GM19193 (cell line): Measurements from ENCODE around the gene ROR1.

Source experiments
- POLR2A ChIP-seq: IDR thresholded peaks from 4 replicates; pipeline ENCODE4 v1.6.1; 2011; ENCODE audit not compliant: insufficient read depth, insufficient read length; ENCODE audit errors: extremely low read depth

The ROR1 gene

DNA sequence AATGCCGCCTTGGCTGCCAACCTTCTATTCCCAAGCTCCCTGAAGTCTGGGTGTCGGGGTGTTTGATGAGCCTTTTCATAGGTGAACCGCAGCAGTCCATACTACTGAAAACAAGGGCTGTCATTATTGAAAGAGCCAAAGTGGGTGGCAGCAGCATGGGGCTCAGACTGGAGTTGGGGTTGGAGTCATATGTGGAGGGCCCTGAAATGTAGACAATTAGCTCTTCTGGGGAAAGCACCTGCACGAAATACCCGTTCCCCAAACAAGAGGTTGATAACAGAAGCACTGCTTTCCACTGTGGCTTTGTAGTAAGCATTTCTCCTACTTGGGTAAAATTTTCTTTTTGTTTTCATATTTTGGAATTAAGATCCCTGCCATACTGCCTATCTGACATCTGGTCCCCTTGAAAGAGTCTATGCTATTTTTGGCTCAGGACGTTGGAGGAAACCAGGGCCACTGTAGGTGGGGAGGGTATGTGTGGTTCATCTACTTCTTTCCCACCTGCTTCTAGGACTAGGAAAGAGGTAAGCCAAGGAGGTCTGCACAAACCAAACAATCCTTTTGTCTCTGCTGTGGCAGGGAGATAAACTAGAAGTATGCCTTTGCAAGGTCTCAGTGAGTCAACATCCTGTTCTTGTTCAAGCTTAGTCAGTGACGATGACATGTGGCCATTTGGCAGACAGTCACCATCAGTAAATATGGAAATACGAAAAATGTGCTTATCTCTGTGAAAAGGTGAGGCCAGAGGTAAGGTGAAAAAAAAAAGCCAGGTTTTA, 232.6 kb downstream of the ROR1 start:
- TF ChIP-seq POLR2A: no peak

DNA sequence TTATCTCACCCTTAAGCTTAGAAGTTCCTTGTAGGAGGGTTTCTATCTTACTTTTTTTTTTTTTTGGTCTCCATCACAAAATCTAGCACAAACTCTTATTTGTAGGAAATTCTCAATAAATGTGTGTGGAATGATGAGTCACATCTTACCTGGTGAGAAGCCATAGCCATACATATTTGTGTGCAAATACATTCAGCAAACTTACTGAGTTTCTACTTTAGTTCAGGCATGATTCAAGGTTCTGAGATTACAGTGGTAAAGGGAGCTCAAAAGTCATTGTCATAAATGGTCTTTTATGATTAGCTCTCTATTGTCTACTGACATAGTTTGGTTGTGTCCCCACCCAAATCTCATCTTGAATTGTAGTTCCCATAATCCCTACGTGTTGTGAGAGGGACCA, 236.5 kb downstream of the ROR1 start:
- no peak for TF ChIP-seq POLR2A

DNA sequence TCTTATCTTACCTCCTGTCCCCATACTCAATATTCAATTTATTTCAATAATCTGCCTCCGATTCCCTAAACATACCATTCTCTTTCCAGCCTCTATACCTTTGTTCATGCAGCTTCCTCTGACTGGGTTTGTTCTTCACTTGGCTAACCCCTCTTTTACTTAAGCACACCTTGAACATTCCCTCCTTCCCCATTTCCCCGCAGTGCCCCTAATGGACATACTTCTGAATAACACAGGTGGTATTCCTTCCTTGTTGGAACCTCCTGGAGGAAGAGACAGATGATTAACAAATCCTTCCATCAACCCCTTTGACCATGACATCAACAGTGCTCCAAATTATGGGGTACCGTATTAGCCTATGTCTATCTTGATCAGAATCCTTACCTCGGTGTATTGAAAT, 239.6 kb downstream of the ROR1 start:
- TF ChIP-seq POLR2A: no peak

DNA sequence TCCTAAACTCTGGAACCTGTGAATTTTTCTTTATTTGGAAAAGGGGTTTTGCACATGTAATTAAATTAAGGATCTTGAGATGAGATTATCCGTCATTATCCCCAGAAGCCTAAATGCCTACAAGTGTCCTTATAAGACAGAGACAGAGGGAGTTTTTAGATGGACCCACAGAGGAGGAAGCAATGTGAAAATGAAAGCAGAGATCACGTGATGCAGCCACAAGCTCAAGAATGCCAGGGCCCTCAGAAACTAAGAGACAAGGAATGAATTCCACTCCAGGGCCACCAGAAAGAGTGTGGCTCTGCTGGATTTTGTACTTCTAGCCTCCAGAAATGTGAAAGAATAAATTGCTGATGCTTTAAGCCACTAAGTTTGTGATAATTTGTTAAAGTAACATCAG, 246.0 kb downstream of the ROR1 start:
- no peak for TF ChIP-seq POLR2A

DNA sequence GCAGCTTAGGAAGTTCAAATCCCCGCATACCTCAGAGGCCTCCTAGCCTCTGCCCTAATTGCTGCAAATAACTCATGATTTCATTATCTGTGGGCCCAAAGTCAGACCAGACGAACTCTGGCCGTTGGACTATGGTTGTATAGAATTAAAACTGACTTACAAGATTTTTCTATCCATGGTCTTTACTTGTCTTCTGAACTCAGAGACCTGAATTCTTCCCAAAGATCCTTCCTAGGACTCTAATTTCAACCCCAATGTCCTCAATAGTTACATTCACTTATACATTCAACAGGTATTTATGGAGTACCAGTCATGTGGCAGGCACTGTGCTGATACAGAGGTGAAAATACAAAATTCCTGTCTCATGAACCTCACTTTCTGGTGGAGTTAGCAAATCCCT, 247.2 kb downstream of the ROR1 start:
- TF ChIP-seq POLR2A: no peak

DNA sequence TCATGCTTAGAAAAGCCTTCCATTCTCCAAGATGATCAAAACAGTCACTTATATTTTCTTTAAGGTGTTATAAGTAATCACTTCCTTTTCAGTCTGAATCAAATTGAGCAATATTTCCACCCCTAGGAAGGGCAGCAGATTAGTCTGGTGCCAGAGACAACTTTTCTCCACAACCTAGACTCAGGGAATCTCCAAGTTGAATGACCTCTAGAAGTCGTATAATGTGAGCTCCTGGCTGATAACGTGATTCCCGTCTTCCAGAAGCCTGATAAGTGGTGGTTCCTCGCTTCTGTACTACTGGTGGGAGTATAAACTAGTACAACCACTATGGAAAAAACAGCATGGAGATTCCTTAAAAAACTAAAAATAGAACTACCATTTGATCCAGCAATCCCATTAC, 251.2 kb downstream of the ROR1 start:
- no peak for TF ChIP-seq POLR2A

DNA sequence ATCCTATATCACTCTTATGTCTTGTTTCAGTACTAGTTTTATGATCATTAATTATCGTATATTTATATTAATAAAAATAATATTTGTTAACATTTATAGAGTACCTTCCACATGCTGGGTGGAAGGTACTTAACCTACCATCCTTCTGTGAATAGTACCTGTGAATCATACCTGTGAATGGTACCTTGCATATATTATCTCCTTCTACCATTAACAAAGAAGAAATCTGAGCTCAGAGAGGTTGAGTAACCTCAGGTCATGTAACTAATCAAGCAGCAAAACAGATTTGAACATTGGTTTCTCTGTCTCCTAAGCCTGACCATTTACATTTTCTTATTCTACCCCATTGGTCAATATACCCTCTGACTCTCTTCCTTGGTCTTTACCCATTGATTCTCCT, 255.2 kb downstream of the ROR1 start:
- no peak for TF ChIP-seq POLR2A

DNA sequence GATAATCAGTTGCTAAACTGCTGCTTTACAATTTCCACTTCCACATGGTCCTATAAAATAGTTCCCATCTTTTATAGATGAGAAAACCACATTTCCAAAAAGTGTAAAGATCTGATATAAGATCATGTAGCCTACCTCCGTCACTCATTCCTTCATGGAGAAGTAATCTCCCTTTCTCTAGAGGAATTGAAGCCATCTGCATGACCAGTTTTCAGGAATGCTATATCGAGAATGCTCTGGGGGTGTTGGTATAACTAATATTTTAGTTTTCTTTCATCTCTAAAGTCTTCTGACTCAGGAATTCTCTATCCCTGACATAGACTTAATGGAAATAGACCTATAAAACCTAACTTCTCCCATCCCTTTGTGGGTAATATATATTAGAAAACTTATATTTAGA, 256.6 kb downstream of the ROR1 start:
- no peak for TF ChIP-seq POLR2A

DNA sequence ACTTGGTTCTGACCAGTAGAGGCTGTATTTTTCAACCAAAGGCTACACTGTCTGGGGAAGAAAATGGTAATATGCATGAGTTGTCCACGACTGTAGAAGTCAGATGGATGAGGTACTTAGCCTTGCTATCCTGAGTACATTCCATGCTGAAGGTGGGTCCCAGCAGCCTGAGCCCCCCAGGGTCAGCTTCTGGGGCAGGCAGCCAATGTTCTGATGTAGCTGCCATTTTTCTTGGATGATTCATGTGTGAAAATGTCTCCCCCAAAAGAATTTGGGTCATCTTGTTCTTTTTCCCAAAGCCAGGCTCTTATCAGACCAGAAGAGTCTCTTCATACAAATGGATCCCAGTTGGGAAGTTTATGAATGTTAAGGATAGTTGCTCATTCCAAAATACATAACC, 257.4 kb downstream of the ROR1 start:
- TF ChIP-seq POLR2A: no peak

DNA sequence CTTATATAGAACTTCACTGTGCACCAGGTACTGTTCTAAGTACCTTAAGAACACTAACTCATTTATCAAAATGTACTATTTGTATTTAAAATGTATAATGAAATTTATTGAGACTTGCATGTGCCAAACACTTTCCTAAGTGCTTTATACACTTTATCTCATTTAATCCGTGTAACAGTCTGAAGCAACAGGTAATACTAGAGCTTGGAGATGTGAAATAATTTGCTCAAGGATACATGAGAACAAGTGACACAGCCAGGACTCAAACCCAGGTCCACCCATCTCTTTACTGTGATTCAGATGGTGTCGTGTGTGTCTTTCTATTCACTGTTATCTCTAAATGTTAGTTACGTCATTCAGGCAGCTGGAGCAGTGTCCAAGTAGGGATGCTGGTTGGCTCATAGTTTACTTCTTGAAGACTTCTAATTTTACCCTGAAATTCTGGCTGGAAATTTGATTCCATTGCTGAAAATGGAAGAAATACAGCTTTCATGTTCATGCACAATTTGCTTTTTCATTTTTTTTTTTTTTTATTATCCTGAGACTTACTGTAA, 259.9 kb downstream of the ROR1 start:
- TF ChIP-seq POLR2A: no peak

DNA sequence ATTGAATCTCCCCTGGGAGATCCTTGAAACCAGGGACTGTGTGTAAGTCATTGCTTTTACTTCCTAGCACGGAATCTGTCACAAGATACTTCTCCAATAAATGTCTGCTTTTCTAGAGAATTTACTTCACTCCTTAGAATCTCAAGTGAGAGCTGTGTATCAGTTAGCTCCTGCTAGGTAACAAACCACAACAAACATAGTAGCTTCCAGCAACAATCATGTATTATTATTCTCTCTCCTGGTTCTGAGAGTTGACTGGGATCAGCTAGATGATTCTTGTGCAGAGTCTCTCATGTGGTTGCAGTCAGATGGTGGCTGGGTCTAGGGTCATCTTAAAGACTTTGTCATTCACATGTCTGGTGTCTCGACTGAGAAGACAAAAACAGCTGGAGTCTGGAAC, 262.7 kb downstream of the ROR1 start:
- TF ChIP-seq POLR2A: no peak

DNA sequence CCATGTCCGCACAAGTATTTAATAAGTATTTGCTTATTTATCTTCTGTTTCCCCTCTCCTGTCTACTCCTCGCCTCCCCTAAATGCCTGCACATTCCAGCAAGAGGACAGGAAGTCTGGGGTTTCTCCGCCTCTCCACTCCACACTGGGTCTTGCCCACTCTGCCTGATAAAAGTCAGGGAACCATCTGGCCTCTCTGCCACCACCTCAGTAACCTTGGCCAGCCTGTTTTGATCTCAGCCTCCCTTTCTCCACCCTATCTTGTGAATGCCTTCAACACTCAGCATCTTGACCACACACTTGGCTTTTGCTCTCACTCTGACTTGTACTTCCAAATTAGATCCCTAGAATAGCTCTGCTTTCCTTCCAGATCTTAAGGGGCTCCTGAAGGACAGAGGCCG, 264.3 kb downstream of the ROR1 start:
- no peak for TF ChIP-seq POLR2A

DNA sequence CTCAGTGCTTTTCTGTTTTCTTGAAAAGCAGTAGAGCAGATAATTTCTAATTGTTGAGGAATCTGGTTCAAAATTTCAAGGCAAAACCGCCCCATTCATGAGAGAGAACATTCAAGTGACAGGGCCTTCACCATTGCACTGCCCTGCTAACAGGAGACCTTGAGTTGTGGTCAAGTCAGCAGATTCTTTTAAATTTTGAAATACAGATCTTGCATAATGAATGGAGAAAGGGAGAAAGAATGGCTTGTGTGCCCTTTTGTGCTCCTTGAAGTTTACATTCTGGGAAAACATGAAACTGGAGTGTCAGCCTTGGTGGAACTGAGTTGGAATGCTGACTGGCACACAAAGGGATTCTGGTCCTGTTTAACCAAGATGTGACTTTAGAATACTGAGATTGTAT, 265.1 kb downstream of the ROR1 start:
- TF ChIP-seq POLR2A: no peak

DNA sequence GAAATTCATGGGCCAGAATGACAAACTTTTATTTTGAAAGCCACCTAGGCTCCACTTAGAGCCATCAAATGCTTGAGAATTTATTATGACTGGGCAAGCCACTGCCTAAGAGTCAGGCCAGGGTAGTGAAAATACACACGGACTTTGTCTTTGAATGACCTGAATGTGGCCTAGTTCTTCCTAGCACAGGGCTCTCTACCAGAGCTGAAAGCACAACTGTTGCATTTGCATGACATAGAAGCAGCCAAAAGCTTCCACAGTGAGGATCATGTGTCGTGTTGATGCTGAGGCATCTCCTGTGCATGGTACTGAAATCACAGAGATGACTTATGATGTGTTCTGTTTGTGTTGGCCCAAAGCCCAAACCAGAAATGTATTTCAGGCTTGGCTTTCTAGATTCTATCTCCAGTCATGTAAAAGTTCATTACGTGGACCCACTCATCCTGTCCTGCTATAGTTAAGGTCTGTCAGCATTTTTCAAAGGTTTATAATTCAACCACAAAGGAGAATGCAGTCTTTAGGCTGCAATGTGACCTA, 265.6 kb downstream of the ROR1 start:
- TF ChIP-seq POLR2A: no peak

DNA sequence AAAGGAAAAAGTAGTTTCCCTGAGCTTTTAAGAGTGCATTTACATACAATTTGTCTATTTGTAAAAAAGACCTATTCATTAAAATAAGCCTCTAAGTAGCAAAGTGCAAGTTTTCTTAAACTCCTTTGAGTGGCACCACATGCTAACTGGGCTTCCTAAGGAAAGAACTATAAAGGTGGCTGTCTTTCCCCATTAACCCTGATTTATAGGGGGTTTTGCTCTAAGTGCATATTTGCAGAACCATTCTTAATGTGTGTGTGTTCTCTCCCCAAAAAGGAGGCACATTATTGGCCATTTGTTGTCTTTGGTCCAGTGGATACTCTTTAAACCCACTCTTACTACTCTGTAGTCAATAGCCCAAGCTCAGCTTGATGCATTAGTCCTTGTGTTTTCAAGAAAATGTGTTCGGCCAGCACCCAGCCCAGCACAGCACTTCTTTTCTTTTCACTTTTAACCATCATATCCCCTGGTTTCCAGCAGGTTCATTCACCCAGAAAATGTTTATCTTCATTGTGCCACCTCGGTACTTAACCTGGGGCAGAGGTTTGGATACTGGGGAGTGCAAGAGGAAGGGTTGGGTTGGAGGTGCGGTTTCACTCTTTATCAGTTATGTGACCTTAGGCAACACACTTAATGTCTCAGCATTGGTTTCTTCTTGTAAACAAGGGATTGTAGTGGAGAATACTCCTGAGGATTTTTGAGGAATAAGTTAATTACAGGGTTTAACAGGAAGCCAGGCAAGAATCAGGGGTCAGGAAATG, 267.7 kb downstream of the ROR1 start:
- no peak for TF ChIP-seq POLR2A
